HepG2 (cell line): ENCODE measurements around the gene CYP4A22. TPM values are rescaled to one million over a fixed set of nuclear protein-coding genes. Genes with fewer than 3 reads are reported as not detected.

Source experiments
- ATAC-seq: fragments of 200-7000 bp; cut with Tn5 transposase; 3 replicates; pipeline ENCODE4 v1.9.1; 2020; ENCODE audit warnings: mild to moderate bottlenecking, moderate library complexity
- BruUV-seq: library from RNA; stranded (reverse); fragments of 400-500 nt; replicated peaks from 2 replicates; lab custom pipeline; 2021; lab: Mats Ljungman, UMichigan
- CTCF ChIA-PET: fragments of 300-600 bp; formaldehyde crosslinking; extraction: SDS; loops from one replicate; lab custom pipeline; 2021; ENCODE audit warnings: low total read pairs, inconsistent platforms, low intra/inter-chr PET ratio; lab: Yijun Ruan, JAX
- POLR2A ChIA-PET: fragments of 350-600 bp; sonication (Branson Sonifier 250); formaldehyde crosslinking; loops from one replicate; lab custom pipeline; 2020; ENCODE audit warnings: antibody characterized with exemption, inconsistent platforms; lab: Yijun Ruan, JAX
- DNase-seq: peaks from one replicate; pipeline ENCODE4 v3.0.0-alpha.2; 2015; ENCODE audit warnings: low spot score
- FAIRE-seq: peaks from 3 replicates; lab custom pipeline; 2011; peaks lifted over from hg19 to GRCh38; lab: Jason Lieb, UNC
- H2AFZ ChIP-seq: one replicate; pipeline ENCODE4 v1.6.1; 2011; ENCODE audit warnings: low read length, inconsistent platforms
- H3K27ac ChIP-seq: fragments of 300-600 bp; 3 replicates; pipeline ENCODE4 v1.8.0; 2011; ENCODE audit warnings: mixed run types, mild to moderate bottlenecking, mixed read lengths, low read length, inconsistent platforms; ENCODE audit not compliant: insufficient read depth; ENCODE audit errors: extremely low read length
- H3K27me3 ChIP-seq, 2 experiments: fragments of 200-600 bp in 1 of 2; 2 replicates in 1 of 2; 3 replicates in 1 of 2; pipeline versions ENCODE4 v1.6.0 to v1.8.0; 2011; ENCODE audit warnings: low read length in 2 of 2, mild to moderate bottlenecking in 2 of 2, moderate library complexity in 2 of 2, inconsistent platforms in 1 of 2; ENCODE audit not compliant: insufficient read depth in 2 of 2, control insufficient read depth in 1 of 2
- H3K36me3 ChIP-seq, 2 experiments: fragments of 200-600 bp in 1 of 2; replicated peaks in 1 of 2; 2 replicates in 1 of 2; 3 replicates in 1 of 2; pipeline versions ENCODE4 v1.5.1 to v1.8.0; 2011; ENCODE audit warnings: low read length in 2 of 2, inconsistent platforms in 1 of 2; ENCODE audit not compliant: insufficient read depth in 2 of 2, control insufficient read depth in 1 of 2
- H3K4me1 ChIP-seq: 2 replicates; pipeline ENCODE4 v1.5.1; 2012; ENCODE audit warnings: low read length, inconsistent platforms; ENCODE audit not compliant: insufficient read depth
- H3K4me2 ChIP-seq: 2 replicates; pipeline ENCODE4 v1.6.0; 2011; ENCODE audit warnings: low read depth, low read length, inconsistent platforms
- H3K4me3 ChIP-seq, 3 experiments: fragments of 200-600 bp in 1 of 3; sonication (generic), shearing (Covaris generic) in 1 of 3; replicated peaks in 1 of 3; 2 replicates each; pipeline ENCODE4 v1.5.1; 2011 to 2016; ENCODE audit warnings: low read length in 3 of 3, inconsistent platforms in 2 of 3, low read depth in 2 of 3, mild to moderate bottlenecking in 2 of 3, control low read depth in 1 of 3, mixed read lengths in 1 of 3; ENCODE audit not compliant: insufficient read depth in 1 of 3
- H3K79me2 ChIP-seq: one replicate; pipeline ENCODE4 v1.6.1; 2011; ENCODE audit warnings: low read length, inconsistent platforms; ENCODE audit not compliant: insufficient read depth
- H3K9ac ChIP-seq: 2 replicates; pipeline ENCODE4 v1.6.0; 2011; ENCODE audit warnings: mild to moderate bottlenecking, low read depth, low read length, inconsistent platforms; ENCODE audit not compliant: insufficient read depth
- H3K9me3 ChIP-seq: 2 replicates; pipeline ENCODE4 v1.5.1; 2012; ENCODE audit warnings: mild to moderate bottlenecking, low read length
- H4K20me1 ChIP-seq: 2 replicates; pipeline ENCODE4 v1.6.0; 2011; ENCODE audit warnings: inconsistent platforms, mild to moderate bottlenecking, low read length, moderate library complexity; ENCODE audit not compliant: insufficient read depth
- BORCS8-MEF2B ChIP-seq: sonication (generic); formaldehyde crosslinking; IDR thresholded peaks from 2 replicates; pipeline ENCODE4 v1.8.0; 2022; ENCODE audit warnings: mild to moderate bottlenecking, missing genetic modification reagents
- GPN1 ChIP-seq: sonication (generic); formaldehyde crosslinking; IDR thresholded peaks from 2 replicates; pipeline ENCODE4 v1.5.1; 2020; ENCODE audit warnings: missing genetic modification reagents, borderline replicate concordance
- ZMYM4 ChIP-seq: sonication (generic); formaldehyde crosslinking; IDR thresholded peaks from 2 replicates; pipeline ENCODE4 v1.8.1; 2023; ENCODE audit warnings: mild to moderate bottlenecking, missing genetic modification reagents
- WGBS: methylation state at CpG from one replicate; pipeline ENCODE4 v1.1.6; 2017; ENCODE audit warnings: low lambda C conversion rate; 5-methylcytosine and 5-hydroxymethylcytosine counted together
- in situ Hi-C: cut with HindIII; loops from 2 replicates; pipeline ENCODE4 v1.10.0; 2017; ENCODE audit warnings: low pct_unique_long_range_greater_than_20kb; ENCODE audit not compliant: extremely low pct_ligation_motif_present
- intact Hi-C: fragments of 100-400 bp; cut with micrococcal nuclease; formaldehyde crosslinking; loops from one replicate; pipeline ENCODE4 v1.10.0; 2022; ENCODE audit not compliant: unreplicated experiment
- polyA plus RNA-seq, 8 experiments: library from polyadenylated mRNA; depleted of rRNA in 3 of 8; stranded (reverse) in 7 of 8; unstranded in 1 of 8; fragments of >200 nt; fragmentation: Illumina TruSeq in 4 of 8; extraction: Trizol in 4 of 8; gene quantifications; 2 replicates each; pipeline versions ENCODE4 v1.2.1 to v1.2.3, GENCODE V29; 2011 to 2016; ENCODE audit warnings: low read depth in 4 of 8, missing spikeins in 1 of 8, mixed read lengths in 1 of 8; ENCODE audit not compliant: insufficient read depth in 1 of 8
- total RNA-seq, 5 experiments: library from RNA; depleted of rRNA; stranded (reverse); fragments of >200 nt; fragmentation: Illumina TruSeq; extraction: Trizol; gene quantifications; 2 replicates each; pipeline ENCODE4 v1.2.3, GENCODE V29; 2016; ENCODE audit warnings: low read depth in 1 of 5
- TF ChIP-seq, protein P1 (sequence below): sonication (generic); formaldehyde crosslinking; IDR thresholded peaks from 2 replicates; pipeline ENCODE4 v1.4.0; 2020; ENCODE audit warnings: missing genetic modification reagents, mild to moderate bottlenecking, borderline replicate concordance
- TF ChIP-seq, protein P2 (sequence below): sonication (generic); formaldehyde crosslinking; IDR thresholded peaks from 2 replicates; pipeline ENCODE4 v1.5.0; 2020; ENCODE audit warnings: mild to moderate bottlenecking, missing genetic modification reagents, borderline replicate concordance

Gene CYP4A22
- total and polyA plus RNA-seq, 2 of the 13 experiments (the other 11 are each of a cell fraction or from before 2014, with no cell fraction given), result not detected

DNA sequence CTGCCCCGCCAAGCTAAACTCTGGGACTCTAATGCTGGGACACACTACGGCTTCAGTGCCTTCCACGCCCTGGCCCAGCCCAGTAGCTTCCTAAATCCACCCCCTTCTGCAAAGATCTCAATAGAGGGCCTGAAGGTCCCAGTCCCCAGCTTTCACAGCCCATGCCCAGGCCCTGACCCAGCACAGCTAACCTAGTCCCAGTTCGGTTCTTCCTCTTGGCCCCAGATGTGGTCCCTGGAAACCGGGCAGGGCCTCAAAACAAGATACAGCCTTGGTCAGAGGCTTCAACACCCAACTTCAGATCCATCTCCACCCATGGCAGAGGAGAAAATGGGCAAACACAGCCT is 53.2 kb downstream of the CYP4A22 start:
- Histone ChIP-seq H4K20me1 (no peaks in the 10 kb centered on the region), H3K9me3 (no peaks in the 10 kb centered on the region), H3K4me2 (peak overlapping the region; percentile 79), H3K4me1 (peaks cover 96% of the 10 kb centered on the region), H3K79me2 (no peaks in the 10 kb centered on the region), H3K36me3 (no peaks in the 10 kb centered on the region), H2AFZ (no peak overlapping the region), H3K27ac (peak overlapping the region; percentile 92), H3K9ac (no peak overlapping the region), H3K4me3 (no peak overlapping the region), H3K27me3 (no peaks in the 10 kb centered on the region)
- CTCF ChIA-PET, result no interaction called here
- DNase-seq (no peak), ATAC-seq (no peak), FAIRE-seq (no peak)
- TF ChIP-seq, protein P1, sequence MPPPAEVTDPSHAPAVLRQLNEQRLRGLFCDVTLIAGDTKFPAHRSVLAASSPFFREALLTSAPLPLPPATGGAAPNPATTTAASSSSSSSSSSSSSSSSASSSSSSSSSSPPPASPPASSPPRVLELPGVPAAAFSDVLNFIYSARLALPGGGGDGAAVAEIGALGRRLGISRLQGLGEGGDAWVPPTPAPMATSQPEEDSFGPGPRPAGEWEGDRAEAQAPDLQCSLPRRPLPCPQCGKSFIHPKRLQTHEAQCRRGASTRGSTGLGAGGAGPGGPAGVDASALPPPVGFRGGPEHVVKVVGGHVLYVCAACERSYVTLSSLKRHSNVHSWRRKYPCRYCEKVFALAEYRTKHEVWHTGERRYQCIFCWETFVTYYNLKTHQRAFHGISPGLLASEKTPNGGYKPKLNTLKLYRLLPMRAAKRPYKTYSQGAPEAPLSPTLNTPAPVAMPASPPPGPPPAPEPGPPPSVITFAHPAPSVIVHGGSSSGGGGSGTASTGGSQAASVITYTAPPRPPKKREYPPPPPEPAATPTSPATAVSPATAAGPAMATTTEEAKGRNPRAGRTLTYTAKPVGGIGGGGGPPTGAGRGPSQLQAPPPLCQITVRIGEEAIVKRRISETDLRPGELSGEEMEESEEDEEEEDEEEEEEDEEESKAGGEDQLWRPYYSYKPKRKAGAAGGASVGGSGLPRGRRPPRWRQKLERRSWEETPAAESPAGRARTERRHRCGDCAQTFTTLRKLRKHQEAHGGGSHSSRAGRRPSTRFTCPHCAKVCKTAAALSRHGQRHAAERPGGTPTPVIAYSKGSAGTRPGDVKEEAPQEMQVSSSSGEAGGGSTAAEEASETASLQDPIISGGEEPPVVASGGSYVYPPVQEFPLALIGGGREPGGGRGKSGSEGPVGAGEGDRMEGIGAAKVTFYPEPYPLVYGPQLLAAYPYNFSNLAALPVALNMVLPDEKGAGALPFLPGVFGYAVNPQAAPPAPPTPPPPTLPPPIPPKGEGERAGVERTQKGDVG (CRISPR knock-in tag), result peak; percentile 6; the same call in 1 of the 2 replicates
- TF ChIP-seq ZMYM4 (CRISPR knock-in tag) (no peak), GPN1 (CRISPR knock-in tag) (no peak), BORCS8-MEF2B (peak; percentile 27; the same call in 1 of the 2 replicates)
- TF ChIP-seq, protein P2, sequence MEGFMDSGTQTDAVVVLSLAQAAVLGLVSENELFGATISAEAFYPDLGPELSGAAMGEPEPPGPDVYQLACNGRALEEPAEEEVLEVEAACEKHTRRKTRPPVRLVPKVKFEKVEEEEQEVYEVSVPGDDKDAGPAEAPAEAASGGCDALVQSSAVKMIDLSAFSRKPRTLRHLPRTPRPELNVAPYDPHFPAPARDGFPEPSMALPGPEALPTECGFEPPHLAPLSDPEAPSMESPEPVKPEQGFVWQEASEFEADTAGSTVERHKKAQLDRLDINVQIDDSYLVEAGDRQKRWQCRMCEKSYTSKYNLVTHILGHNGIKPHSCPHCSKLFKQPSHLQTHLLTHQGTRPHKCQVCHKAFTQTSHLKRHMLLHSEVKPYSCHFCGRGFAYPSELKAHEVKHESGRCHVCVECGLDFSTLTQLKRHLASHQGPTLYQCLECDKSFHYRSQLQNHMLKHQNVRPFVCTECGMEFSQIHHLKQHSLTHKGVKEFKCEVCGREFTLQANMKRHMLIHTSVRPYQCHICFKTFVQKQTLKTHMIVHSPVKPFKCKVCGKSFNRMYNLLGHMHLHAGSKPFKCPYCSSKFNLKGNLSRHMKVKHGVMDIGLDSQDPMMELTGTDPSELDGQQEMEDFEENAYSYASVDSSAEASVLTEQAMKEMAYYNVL (CRISPR knock-in tag), result 0 out of 2 replicates have a peak, but pooled peaks have one; percentile 6
- no TSS peak for BruUV-seq
- 95% methylated on average over 4 of the region's 5 CpGs for WGBS
- in situ Hi-C loops, result loop anchor here (5.0 to 25.0 kb wide), 2 partner anchors 72 to 522 kb away; no protein-coding TSS in a partner anchor
- intact Hi-C loops, result loop anchor here (5.0 kb wide), 1 partner anchor 232 kb away; no protein-coding TSS in a partner anchor
- POLR2A ChIA-PET, result interaction anchor here (0.7 to 8.3 kb wide), 2 partner anchors 9 to 10 kb away, joined by 3 to 168 read pairs; no protein-coding TSS in a partner anchor
